HepG2 (cell line): Measurements from ENCODE around the gene INTS7. TPM values are rescaled to one million over a fixed set of nuclear protein-coding genes. Genes with fewer than 3 reads are reported as not detected.

Experiments
- ARID3A ChIP-seq: IDR thresholded peaks from 2 replicates; pipeline ENCODE4 v1.6.1; 2012; ENCODE audit warnings: low read depth, low read length, improper control_type of control experiment
- FOXC1 ChIP-seq: sonication (generic); formaldehyde crosslinking; IDR thresholded peaks from 2 replicates; pipeline ENCODE4 v1.8.0; 2022; ENCODE audit warnings: mild to moderate bottlenecking, missing genetic modification reagents, borderline replicate concordance
- MYPOP ChIP-seq: sonication (generic); formaldehyde crosslinking; IDR thresholded peaks from 2 replicates; pipeline ENCODE4 v1.8.1; 2023; ENCODE audit warnings: mild to moderate bottlenecking, moderate library complexity, missing genetic modification reagents
- NR2F6 ChIP-seq, 2 experiments: IDR thresholded peaks; 2 replicates each; pipeline ENCODE4 v1.6.1; 2016; ENCODE audit warnings: antibody characterized with exemption in 1 of 2, mild to moderate bottlenecking in 1 of 2
- PHF5A ChIP-seq: IDR thresholded peaks from one replicate; pipeline ENCODE4 v1.6.1; 2018; ENCODE audit warnings: low read depth, missing genetic modification reagents; ENCODE audit not compliant: unreplicated experiment
- SAP130 ChIP-seq: IDR thresholded peaks from 2 replicates; pipeline ENCODE4 v1.6.1; 2016; ENCODE audit warnings: low read depth
- SIX1 ChIP-seq: sonication (generic); formaldehyde crosslinking; IDR thresholded peaks from 2 replicates; pipeline ENCODE4 v1.4.0; 2020; ENCODE audit warnings: missing genetic modification reagents, borderline replicate concordance
- SMYD3 ChIP-seq: sonication (generic); formaldehyde crosslinking; IDR thresholded peaks from 2 replicates; pipeline ENCODE4 v1.8.1; 2023; ENCODE audit warnings: mild to moderate bottlenecking, missing genetic modification reagents
- SRY ChIP-seq: sonication (generic); formaldehyde crosslinking; IDR thresholded peaks from 2 replicates; pipeline ENCODE4 v1.8.0; 2022; ENCODE audit warnings: mild to moderate bottlenecking, missing genetic modification reagents
- TFE3 ChIP-seq: IDR thresholded peaks from 2 replicates; pipeline ENCODE4 v1.6.1; 2016
- ZEB1 ChIP-seq: IDR thresholded peaks from 2 replicates; pipeline ENCODE4 v1.6.1; 2012; ENCODE audit warnings: mild to moderate bottlenecking, low read depth, inconsistent platforms; ENCODE audit not compliant: insufficient replicate concordance
- ZNF317 ChIP-seq: sonication (generic); formaldehyde crosslinking; IDR thresholded peaks from 2 replicates; pipeline ENCODE4 v1.5.0; 2020; ENCODE audit warnings: mild to moderate bottlenecking, missing genetic modification reagents
- ZNF484 ChIP-seq: sonication (generic); formaldehyde crosslinking; IDR thresholded peaks from 2 replicates; pipeline ENCODE4 v1.5.1; 2020; ENCODE audit warnings: mild to moderate bottlenecking, low read depth, missing genetic modification reagents, borderline replicate concordance
- polyA plus RNA-seq, 8 experiments: library from polyadenylated mRNA; depleted of rRNA in 3 of 8; stranded (reverse) in 7 of 8; unstranded in 1 of 8; fragments of >200 nt; fragmentation: Illumina TruSeq in 4 of 8; extraction: Trizol in 4 of 8; gene quantifications; 2 replicates each; pipeline versions ENCODE4 v1.2.1 to v1.2.3, GENCODE V29; 2011 to 2016; ENCODE audit warnings: low read depth in 4 of 8, missing spikeins in 1 of 8, mixed read lengths in 1 of 8; ENCODE audit not compliant: insufficient read depth in 1 of 8
- total RNA-seq, 5 experiments: library from RNA; depleted of rRNA; stranded (reverse); fragments of >200 nt; fragmentation: Illumina TruSeq; extraction: Trizol; gene quantifications; 2 replicates each; pipeline ENCODE4 v1.2.3, GENCODE V29; 2016; ENCODE audit warnings: low read depth in 1 of 5
- TF ChIP-seq, protein P1 (sequence below): sonication (generic); formaldehyde crosslinking; IDR thresholded peaks from 2 replicates; pipeline ENCODE4 v1.4.0; 2020; ENCODE audit warnings: missing genetic modification reagents, borderline replicate concordance
- TF ChIP-seq, protein P2 (sequence below): sonication (generic); formaldehyde crosslinking; IDR thresholded peaks from 2 replicates; pipeline ENCODE4 v1.4.0; 2020; ENCODE audit warnings: missing genetic modification reagents, borderline replicate concordance

The INTS7 gene
- total and polyA plus RNA-seq, 2 of the 13 experiments (the other 11 are each of a cell fraction or from before 2014, with no cell fraction given): 18.3 to 22.4 TPM

DNA sequence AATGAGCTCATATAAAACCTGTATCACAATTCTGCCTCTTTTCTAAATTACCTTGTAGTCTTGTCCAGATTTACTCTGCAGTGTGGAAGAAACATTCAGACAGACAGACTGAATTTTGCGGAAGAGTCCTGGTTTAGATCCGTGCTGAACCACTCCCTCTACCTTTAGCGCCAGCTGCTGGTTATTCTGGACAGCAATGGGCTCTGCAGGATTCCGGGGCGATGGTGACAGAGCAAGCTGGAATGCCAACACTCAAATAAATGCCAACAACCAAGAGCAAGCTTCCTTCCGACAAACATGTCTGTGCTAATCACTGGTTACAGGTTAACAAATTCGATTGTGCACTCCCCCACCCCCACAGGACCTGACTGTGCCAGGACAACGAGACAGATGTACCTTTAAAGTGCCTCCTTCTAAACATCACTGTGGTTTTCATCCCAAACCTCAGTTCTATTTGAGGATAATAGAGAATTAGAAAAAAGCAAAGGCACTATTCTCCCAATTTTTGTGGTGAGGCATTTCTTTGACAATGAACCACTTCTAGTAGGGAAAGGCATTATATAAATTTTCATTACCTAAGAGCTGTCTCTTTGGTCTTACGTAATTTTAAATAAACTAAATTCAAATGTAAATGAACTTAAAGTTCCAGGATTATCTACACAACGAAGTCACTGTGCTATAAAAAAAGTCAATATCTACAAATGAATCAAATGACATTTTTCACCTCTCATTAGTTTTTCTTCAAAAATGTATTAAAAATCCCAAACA lies 90.4 kb downstream of the INTS7 start (continued):
- TF ChIP-seq ZEB1: peak; percentile 16
- peak; percentile 79 for TF ChIP-seq SAP130
- TF ChIP-seq FOXC1 (CRISPR knock-in tag): peak; percentile 59; the same call in 1 of the 2 replicates
- no peak for TF ChIP-seq SMYD3
- TF ChIP-seq PHF5A: peak; percentile 55
- TF ChIP-seq MYPOP (CRISPR knock-in tag): no peak
- peak; percentile 59; the same call in 1 of the 2 replicates for TF ChIP-seq SIX1 (CRISPR knock-in tag)
- peak; percentile 74 for TF ChIP-seq ARID3A
- peak; percentile 49; the same call in 1 of the 2 replicates for TF ChIP-seq TFE3 (CRISPR knock-in tag)
- TF ChIP-seq, protein P1, sequence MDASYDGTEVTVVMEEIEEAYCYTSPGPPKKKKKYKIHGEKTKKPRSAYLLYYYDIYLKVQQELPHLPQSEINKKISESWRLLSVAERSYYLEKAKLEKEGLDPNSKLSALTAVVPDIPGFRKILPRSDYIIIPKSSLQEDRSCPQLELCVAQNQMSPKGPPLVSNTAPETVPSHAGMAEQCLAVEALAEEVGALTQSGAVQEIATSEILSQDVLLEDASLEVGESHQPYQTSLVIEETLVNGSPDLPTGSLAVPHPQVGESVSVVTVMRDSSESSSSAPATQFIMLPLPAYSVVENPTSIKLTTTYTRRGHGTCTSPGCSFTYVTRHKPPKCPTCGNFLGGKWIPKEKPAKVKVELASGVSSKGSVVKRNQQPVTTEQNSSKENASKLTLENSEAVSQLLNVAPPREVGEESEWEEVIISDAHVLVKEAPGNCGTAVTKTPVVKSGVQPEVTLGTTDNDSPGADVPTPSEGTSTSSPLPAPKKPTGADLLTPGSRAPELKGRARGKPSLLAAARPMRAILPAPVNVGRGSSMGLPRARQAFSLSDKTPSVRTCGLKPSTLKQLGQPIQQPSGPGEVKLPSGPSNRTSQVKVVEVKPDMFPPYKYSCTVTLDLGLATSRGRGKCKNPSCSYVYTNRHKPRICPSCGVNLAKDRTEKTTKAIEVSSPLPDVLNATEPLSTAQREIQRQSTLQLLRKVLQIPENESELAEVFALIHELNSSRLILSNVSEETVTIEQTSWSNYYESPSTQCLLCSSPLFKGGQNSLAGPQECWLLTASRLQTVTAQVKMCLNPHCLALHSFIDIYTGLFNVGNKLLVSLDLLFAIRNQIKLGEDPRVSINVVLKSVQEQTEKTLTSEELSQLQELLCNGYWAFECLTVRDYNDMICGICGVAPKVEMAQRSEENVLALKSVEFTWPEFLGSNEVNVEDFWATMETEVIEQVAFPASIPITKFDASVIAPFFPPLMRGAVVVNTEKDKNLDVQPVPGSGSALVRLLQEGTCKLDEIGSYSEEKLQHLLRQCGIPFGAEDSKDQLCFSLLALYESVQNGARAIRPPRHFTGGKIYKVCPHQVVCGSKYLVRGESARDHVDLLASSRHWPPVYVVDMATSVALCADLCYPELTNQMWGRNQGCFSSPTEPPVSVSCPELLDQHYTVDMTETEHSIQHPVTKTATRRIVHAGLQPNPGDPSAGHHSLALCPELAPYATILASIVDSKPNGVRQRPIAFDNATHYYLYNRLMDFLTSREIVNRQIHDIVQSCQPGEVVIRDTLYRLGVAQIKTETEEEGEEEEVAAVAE (CRISPR knock-in tag): peak; percentile 45; the same call in 1 of the 2 replicates
- TF ChIP-seq, protein P2, sequence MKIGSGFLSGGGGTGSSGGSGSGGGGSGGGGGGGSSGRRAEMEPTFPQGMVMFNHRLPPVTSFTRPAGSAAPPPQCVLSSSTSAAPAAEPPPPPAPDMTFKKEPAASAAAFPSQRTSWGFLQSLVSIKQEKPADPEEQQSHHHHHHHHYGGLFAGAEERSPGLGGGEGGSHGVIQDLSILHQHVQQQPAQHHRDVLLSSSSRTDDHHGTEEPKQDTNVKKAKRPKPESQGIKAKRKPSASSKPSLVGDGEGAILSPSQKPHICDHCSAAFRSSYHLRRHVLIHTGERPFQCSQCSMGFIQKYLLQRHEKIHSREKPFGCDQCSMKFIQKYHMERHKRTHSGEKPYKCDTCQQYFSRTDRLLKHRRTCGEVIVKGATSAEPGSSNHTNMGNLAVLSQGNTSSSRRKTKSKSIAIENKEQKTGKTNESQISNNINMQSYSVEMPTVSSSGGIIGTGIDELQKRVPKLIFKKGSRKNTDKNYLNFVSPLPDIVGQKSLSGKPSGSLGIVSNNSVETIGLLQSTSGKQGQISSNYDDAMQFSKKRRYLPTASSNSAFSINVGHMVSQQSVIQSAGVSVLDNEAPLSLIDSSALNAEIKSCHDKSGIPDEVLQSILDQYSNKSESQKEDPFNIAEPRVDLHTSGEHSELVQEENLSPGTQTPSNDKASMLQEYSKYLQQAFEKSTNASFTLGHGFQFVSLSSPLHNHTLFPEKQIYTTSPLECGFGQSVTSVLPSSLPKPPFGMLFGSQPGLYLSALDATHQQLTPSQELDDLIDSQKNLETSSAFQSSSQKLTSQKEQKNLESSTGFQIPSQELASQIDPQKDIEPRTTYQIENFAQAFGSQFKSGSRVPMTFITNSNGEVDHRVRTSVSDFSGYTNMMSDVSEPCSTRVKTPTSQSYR: peak; percentile 89
- TF ChIP-seq SRY: no peak
- TF ChIP-seq ZNF484 (CRISPR knock-in tag): no peak
- TF ChIP-seq NR2F6 (IDR thresholded peaks at IDR 0.05): no peak
- TF ChIP-seq NR2F6 (CRISPR knock-in tag; IDR thresholded peaks at IDR 0.05): peak; percentile 43; the same call in 1 of the 2 replicates
- 0 out of 2 replicates have a peak, but pooled peaks have one; percentile 47 for TF ChIP-seq ZNF317 (CRISPR knock-in tag)
